ENCODE data around the gene HGF. TPM values are rescaled to one million over a fixed set of nuclear protein-coding genes. Genes with fewer than 3 reads are reported as not detected.

Gene HGF
- total RNA-seq, 1 donor from 2014 or later: not detected

DNA sequence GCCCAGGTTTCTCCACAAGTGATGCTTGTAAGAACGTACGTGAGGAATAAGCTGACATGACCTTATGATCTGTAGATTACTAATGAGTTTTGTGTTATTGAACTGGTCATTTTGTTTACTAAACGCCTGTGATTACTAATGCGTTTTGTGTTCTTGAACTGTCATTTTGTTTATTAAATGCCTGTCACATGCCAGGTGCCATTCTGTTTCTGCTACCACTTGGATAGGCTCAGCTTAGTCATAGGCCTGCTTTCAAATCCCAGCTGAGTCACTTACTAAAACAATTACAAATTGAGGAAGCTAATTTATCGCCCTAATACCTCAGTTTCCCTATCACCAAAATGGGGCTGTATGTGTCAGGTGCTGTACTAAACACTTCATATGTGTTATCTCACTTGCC lies 4.7 kb upstream of the HGF start:
- no peaks in the 10 kb centered on the region for H3K79me2 ChIP-seq (ENCODE audit: insufficient read depth, low read length)
- FAIRE-seq (peak; percentile 63), DNase-seq (ENCODE audit: low read depth) (no peak)
- peaks cover 10% of the 10 kb centered on the region for H3K27me3 Mint-ChIP-seq (ENCODE audit: low read depth, unreplicated experiment)
- H3K4me1 Mint-ChIP-seq (ENCODE audit: low read depth, unreplicated experiment): peaks cover 11% of the 10 kb centered on the region
- no peak overlapping the region for H3K4me3 ChIP-seq (ENCODE audit: insufficient read depth, low read depth, low read length)
- no peak overlapping the region for H3K4me3 Mint-ChIP-seq (ENCODE audit: unreplicated experiment)
- TF ChIP-seq EZH2 (IDR thresholded peaks at IDR 0.05; ENCODE audit: insufficient read depth, low read length): no peak
- TF ChIP-seq, protein P1, sequence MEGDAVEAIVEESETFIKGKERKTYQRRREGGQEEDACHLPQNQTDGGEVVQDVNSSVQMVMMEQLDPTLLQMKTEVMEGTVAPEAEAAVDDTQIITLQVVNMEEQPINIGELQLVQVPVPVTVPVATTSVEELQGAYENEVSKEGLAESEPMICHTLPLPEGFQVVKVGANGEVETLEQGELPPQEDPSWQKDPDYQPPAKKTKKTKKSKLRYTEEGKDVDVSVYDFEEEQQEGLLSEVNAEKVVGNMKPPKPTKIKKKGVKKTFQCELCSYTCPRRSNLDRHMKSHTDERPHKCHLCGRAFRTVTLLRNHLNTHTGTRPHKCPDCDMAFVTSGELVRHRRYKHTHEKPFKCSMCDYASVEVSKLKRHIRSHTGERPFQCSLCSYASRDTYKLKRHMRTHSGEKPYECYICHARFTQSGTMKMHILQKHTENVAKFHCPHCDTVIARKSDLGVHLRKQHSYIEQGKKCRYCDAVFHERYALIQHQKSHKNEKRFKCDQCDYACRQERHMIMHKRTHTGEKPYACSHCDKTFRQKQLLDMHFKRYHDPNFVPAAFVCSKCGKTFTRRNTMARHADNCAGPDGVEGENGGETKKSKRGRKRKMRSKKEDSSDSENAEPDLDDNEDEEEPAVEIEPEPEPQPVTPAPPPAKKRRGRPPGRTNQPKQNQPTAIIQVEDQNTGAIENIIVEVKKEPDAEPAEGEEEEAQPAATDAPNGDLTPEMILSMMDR (IDR thresholded peaks at IDR 0.05; ENCODE audit: insufficient read depth, low read depth, low read length): no peak
- H3K9me3 ChIP-seq (ENCODE audit: insufficient read depth, low read depth, low read length): no peaks in the 10 kb centered on the region
- H3K36me3 Mint-ChIP-seq (ENCODE audit: low read depth, unreplicated experiment): no peaks in the 10 kb centered on the region
- no peak overlapping the region for H3K4me2 ChIP-seq (ENCODE audit: low read length)
- H3K9me3 Mint-ChIP-seq (ENCODE audit: unreplicated experiment): no peaks in the 10 kb centered on the region
- no peaks in the 10 kb centered on the region for H3K4me1 ChIP-seq (ENCODE audit: insufficient read depth, low read length)
- H3K36me3 ChIP-seq (ENCODE audit: insufficient read depth, low read length): no peaks in the 10 kb centered on the region
- no peak overlapping the region for H3K27ac Mint-ChIP-seq (ENCODE audit: unreplicated experiment)
- H3K9ac ChIP-seq (ENCODE audit: low read length): no peak overlapping the region
- H3K27me3 ChIP-seq (ENCODE audit: insufficient read depth, low read length): no peaks in the 10 kb centered on the region
- H2AFZ ChIP-seq (ENCODE audit: low read depth, low read length): no peak overlapping the region
- H3K27ac ChIP-seq (ENCODE audit: low read depth, low read length): no peak overlapping the region
- no peaks in the 10 kb centered on the region for H4K20me1 ChIP-seq (ENCODE audit: insufficient read depth, low read length)

DNA sequence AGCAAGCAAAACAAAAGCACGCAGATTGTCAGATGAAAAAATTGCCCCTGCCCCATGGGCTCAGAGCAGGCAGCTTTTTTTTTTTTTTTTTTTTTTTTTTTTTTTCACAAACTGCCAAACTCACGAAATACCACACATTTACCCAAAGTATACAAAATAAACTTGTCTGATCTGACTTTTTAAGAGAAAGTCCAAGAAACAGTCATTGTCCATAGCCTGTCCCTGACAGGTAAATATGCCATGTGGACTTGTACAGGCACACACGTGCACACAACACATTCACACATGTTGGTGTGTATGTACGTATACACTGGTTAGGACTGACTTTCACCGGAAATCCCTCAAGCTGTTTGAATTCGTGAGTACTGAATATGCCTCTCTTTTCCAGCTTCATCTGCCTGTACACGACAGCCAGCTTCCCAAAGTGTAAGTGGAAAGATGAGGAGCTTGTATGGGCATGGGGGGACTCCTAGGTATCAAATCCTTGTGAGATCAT lies 929 bp upstream of the HGF start:
- H3K4me3 ChIP-seq (ENCODE audit: insufficient read depth, low read depth, low read length): no peak overlapping the region
- H3K79me2 ChIP-seq (ENCODE audit: insufficient read depth, low read length): no peaks in the 10 kb centered on the region
- no peak overlapping the region for H3K27ac ChIP-seq (ENCODE audit: low read depth, low read length)
- Mint-ChIP-seq H3K4me1 (ENCODE audit: low read depth, unreplicated experiment) (peaks cover 2% of the 10 kb centered on the region), H3K36me3 (ENCODE audit: low read depth, unreplicated experiment) (no peaks in the 10 kb centered on the region), H3K4me3 (ENCODE audit: unreplicated experiment) (no peak overlapping the region), H3K27me3 (ENCODE audit: low read depth, unreplicated experiment) (peaks cover 17% of the 10 kb centered on the region), H3K27ac (ENCODE audit: unreplicated experiment) (no peak overlapping the region), H3K9me3 (ENCODE audit: unreplicated experiment) (no peaks in the 10 kb centered on the region)
- no peaks in the 10 kb centered on the region for H3K36me3 ChIP-seq (ENCODE audit: insufficient read depth, low read length)
- H3K27me3 ChIP-seq (ENCODE audit: insufficient read depth, low read length): no peaks in the 10 kb centered on the region
- no peaks in the 10 kb centered on the region for H3K4me1 ChIP-seq (ENCODE audit: insufficient read depth, low read length)
- FAIRE-seq (no peak), DNase-seq (ENCODE audit: low read depth) (no peak)
- no peak overlapping the region for H3K9ac ChIP-seq (ENCODE audit: low read length)
- TF ChIP-seq, protein P1 (IDR thresholded peaks at IDR 0.05; ENCODE audit: insufficient read depth, low read depth, low read length): no peak
- no peak for TF ChIP-seq EZH2 (IDR thresholded peaks at IDR 0.05; ENCODE audit: insufficient read depth, low read length)
- no peak overlapping the region for H3K4me2 ChIP-seq (ENCODE audit: low read length)
- no peak overlapping the region for H2AFZ ChIP-seq (ENCODE audit: low read depth, low read length)
- no peaks in the 10 kb centered on the region for H3K9me3 ChIP-seq (ENCODE audit: insufficient read depth, low read depth, low read length)
- no peaks in the 10 kb centered on the region for H4K20me1 ChIP-seq (ENCODE audit: insufficient read depth, low read length)

DNA sequence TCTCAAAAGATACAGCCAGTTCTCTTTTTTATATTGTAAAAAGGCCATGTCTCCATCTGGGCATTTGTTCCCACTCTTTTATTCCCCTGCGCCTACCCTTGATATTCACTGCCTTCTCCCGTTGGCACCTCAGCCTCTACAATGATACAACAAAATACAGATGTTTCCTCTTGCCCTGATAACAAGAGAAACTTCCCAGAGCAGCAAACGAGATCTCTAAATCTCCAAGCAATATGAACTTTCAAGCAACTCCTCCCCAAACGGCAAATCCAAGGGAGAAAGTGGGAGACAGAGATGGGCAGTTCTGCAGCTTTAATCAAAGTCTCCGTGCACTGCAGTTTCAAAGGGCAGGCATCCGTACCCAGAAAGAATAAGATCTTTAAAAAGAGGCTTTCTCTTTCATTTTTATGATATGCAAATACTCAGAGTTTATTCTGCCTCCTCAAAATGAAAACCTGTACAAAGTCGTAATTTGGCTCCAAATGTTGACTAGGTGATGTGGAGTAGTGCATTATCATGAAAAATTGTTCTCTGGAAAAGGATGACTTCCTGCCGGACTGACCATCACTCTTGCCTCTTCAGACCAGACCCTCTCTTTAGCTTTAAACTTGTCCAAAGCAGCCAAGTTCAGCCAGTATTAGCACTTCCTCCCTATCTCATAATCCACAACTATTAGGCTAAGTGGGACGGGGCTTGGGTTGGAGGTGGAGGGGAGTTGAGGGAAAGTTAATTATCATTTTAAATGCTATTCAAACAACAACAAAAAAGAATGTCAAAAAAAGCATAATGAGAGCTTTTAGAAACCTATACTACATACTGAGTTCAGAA lies 682 bp downstream of the HGF start:
- no peak overlapping the region for H3K9ac ChIP-seq (ENCODE audit: low read length)

More for the DNA sequence above, 682 bp downstream of the HGF start:
- TF ChIP-seq EZH2 (IDR thresholded peaks at IDR 0.05; ENCODE audit: insufficient read depth, low read length): no peak
- TF ChIP-seq, protein P1 (IDR thresholded peaks at IDR 0.05; ENCODE audit: insufficient read depth, low read depth, low read length): no peak
- Mint-ChIP-seq H3K36me3 (ENCODE audit: low read depth, unreplicated experiment) (no peaks in the 10 kb centered on the region), H3K27me3 (ENCODE audit: low read depth, unreplicated experiment) (peaks cover 17% of the 10 kb centered on the region), H3K27ac (ENCODE audit: unreplicated experiment) (no peak overlapping the region), H3K4me3 (ENCODE audit: unreplicated experiment) (no peak overlapping the region), H3K9me3 (ENCODE audit: unreplicated experiment) (no peaks in the 10 kb centered on the region), H3K4me1 (ENCODE audit: low read depth, unreplicated experiment) (no peaks in the 10 kb centered on the region)
- Histone ChIP-seq H3K4me2 (ENCODE audit: low read length) (peak overlapping the region; percentile 73), H3K27ac (ENCODE audit: low read depth, low read length) (no peak overlapping the region), H2AFZ (ENCODE audit: low read depth, low read length) (peak overlapping the region; percentile 26), H3K36me3 (ENCODE audit: insufficient read depth, low read length) (no peaks in the 10 kb centered on the region), H3K9me3 (ENCODE audit: insufficient read depth, low read depth, low read length) (no peaks in the 10 kb centered on the region), H3K79me2 (ENCODE audit: insufficient read depth, low read length) (no peaks in the 10 kb centered on the region), H4K20me1 (ENCODE audit: insufficient read depth, low read length) (no peaks in the 10 kb centered on the region), H3K4me1 (ENCODE audit: insufficient read depth, low read length) (no peaks in the 10 kb centered on the region), H3K27me3 (ENCODE audit: insufficient read depth, low read length) (no peaks in the 10 kb centered on the region), H3K4me3 (ENCODE audit: insufficient read depth, low read depth, low read length) (no peak overlapping the region)
- no peak for DNase-seq (ENCODE audit: low read depth)
- no peak for FAIRE-seq
